DOHH2 (cell line): ENCODE measurements around the gene CTAG1B.
"Not testable (repeated sequence)": the region's sequence is repeated elsewhere in the genome, so short reads cannot be mapped to it uniquely, and the experiment has no call there.

Experiments used
- H3F3A ChIP-seq: fragments of 200-600 bp; sonication (generic), shearing (Covaris generic); 2 replicates; pipeline ENCODE4 v1.6.0; 2016; ENCODE audit warnings: antibody characterized with exemption, mild to moderate bottlenecking; ENCODE audit not compliant: control insufficient read depth, insufficient read depth
- H3K27ac ChIP-seq: fragments of 200-600 bp; sonication (generic); 2 replicates; pipeline ENCODE4 v1.5.1; 2014; ENCODE audit warnings: low read depth, mild to moderate bottlenecking, low read length, moderate library complexity
- H3K27me3 ChIP-seq: fragments of 200-600 bp; sonication (generic); 2 replicates; pipeline ENCODE4 v1.6.1; 2014; ENCODE audit warnings: mild to moderate bottlenecking, low read length, mixed read lengths; ENCODE audit not compliant: control insufficient read depth
- H3K36me3 ChIP-seq: fragments of 200-600 bp; sonication (generic); 2 replicates; pipeline ENCODE4 v1.6.1; 2014; ENCODE audit warnings: mild to moderate bottlenecking, low read length, moderate library complexity, mixed read lengths; ENCODE audit not compliant: control insufficient read depth
- H3K4me1 ChIP-seq: fragments of 200-600 bp; sonication (generic); 2 replicates; pipeline ENCODE4 v1.6.1; 2014; ENCODE audit warnings: mild to moderate bottlenecking, low read length, mixed read lengths; ENCODE audit not compliant: control insufficient read depth
- H3K4me2 ChIP-seq: fragments of 200-600 bp; sonication (generic); 2 replicates; pipeline ENCODE4 v1.6.0; 2014; ENCODE audit warnings: mild to moderate bottlenecking, low read length, moderate library complexity
- H3K4me3 ChIP-seq: fragments of 200-600 bp; sonication (generic); 2 replicates; pipeline ENCODE4 v1.5.1; 2014; ENCODE audit warnings: mild to moderate bottlenecking, low read length, mixed read lengths
- H3K79me2 ChIP-seq: fragments of 200-600 bp; sonication (generic); 2 replicates; pipeline ENCODE4 v1.6.1; 2014; ENCODE audit warnings: mild to moderate bottlenecking, low read length, mixed read lengths; ENCODE audit not compliant: control insufficient read depth
- H3K9me2 ChIP-seq: fragments of 200-600 bp; sonication (generic); replicated peaks from 2 replicates; pipeline ENCODE4 v1.6.1; 2014; ENCODE audit warnings: mild to moderate bottlenecking, low read length, mixed read lengths; ENCODE audit not compliant: control insufficient read depth
- H3K9me3 ChIP-seq: fragments of 200-600 bp; sonication (generic); 2 replicates; pipeline ENCODE4 v1.6.1; 2014; ENCODE audit warnings: antibody characterized with exemption, low read length, mixed read lengths; ENCODE audit not compliant: control insufficient read depth, insufficient read depth
- H4K20me1 ChIP-seq: fragments of 200-600 bp; sonication (generic); 2 replicates; pipeline ENCODE4 v1.6.0; 2014; ENCODE audit warnings: low read depth, mild to moderate bottlenecking, antibody characterized with exemption, low read length, moderate library complexity; ENCODE audit not compliant: control insufficient read depth, insufficient read depth

Gene CTAG1B

DNA sequence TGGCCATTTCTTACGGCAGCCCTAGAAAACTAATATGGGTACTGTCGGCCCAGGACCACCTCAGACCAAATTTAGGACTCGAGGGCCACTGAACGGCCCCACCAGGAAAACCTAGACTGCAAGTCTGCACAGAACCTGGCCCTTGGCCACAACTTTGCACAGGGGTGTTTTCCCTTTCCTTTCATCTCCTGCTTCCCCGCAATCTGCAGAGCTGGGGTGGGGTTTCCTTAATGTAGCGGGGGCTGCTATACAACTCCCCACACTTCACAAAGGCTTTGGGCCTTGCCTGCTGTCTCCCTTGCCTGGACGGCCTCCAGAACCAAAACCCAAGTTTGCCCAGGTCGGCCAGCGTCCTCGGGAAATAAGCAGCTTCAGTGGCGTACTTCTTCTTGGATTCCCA is 11.9 kb upstream of the CTAG1B start:
- not testable (repeated sequence) for H3K4me1 ChIP-seq, H3K27me3 ChIP-seq, H3K27ac ChIP-seq, H3K36me3 ChIP-seq, H3K9me3 ChIP-seq, H3F3A ChIP-seq, H3K79me2 ChIP-seq, H3K4me3 ChIP-seq, H3K9me2 ChIP-seq, H4K20me1 ChIP-seq, H3K4me2 ChIP-seq

DNA sequence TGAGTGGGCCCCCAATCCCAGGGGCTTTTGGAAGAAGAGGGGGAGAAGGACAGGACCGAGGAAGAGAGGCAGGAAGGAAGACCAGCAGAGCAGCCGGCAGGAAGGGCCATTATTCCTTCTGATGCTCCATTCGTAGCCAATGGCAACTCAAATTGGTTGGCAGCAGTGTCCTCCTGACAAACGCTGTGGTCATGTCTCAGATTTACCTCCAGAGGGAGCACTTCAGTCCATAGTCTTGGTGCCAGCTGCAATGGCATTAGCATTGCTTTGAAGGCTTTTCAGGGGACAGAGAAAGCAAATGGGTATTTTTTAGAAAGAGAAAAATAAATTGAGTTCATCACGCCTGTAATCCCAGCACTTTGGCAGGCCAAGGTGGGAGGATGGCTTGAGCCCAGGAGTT is 9.9 kb upstream of the CTAG1B start:
- H3K4me2 ChIP-seq, H4K20me1 ChIP-seq, H3K9me2 ChIP-seq, H3K4me3 ChIP-seq, H3K4me1 ChIP-seq, H3K79me2 ChIP-seq, H3K27me3 ChIP-seq, H3F3A ChIP-seq, H3K9me3 ChIP-seq, H3K36me3 ChIP-seq, H3K27ac ChIP-seq: not testable (repeated sequence)

DNA sequence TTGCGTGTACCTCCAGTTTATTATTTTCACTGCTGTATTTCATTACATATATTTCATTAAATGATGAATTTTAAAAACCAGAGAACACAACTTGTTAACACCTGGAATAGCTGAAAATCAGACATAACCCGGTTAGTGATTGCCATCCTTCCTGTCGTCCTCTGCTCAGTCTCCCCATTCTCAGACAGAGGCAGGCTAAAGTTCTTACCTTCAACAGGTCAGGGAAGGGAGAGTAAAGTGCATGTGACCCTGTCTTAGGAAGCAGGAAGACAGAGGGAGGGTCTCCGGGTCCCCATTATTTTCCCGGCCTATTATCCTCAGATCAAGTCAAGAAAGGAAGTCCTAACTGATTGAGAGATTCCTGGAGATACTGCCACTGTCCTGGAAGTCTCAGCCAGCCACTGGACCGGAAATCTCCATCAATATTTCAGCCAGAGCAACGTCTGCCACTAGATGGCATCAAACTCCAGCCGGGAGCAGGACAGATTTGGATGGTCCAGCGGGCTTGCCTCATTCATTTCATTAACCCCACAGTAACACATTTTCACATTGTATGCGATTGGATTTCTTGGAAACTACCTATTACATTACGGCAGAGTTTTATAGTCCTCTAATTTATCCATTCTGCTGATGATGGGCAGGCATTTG is 1.8 kb upstream of the CTAG1B start:
- not testable (repeated sequence) for H3K9me3 ChIP-seq, H3K4me1 ChIP-seq, H3K79me2 ChIP-seq, H3K36me3 ChIP-seq, H3K27ac ChIP-seq, H3F3A ChIP-seq, H4K20me1 ChIP-seq, H3K4me3 ChIP-seq, H3K4me2 ChIP-seq, H3K9me2 ChIP-seq, H3K27me3 ChIP-seq

DNA sequence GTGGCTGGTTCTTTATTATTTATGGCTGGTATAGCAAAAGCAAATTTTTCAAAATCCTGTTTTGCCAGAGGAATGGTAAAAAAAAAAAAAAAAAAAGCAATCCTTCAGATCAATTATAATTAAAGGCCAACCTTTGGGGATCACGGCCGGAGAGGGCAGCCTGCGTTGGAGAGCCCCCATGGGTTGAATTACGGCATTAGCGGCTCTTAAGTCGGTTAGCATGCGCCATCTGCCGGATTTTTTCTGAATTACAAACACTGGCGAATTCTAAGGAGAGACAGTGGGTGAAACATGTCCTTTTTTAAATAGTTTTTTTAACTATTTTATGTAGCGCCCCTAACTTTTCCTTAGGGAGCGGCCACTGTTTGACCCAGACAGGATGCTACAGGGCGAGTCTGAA is 5.5 kb downstream of the CTAG1B start:
- not testable (repeated sequence) for H3F3A ChIP-seq, H4K20me1 ChIP-seq, H3K27ac ChIP-seq, H3K4me3 ChIP-seq, H3K9me2 ChIP-seq, H3K27me3 ChIP-seq, H3K4me2 ChIP-seq, H3K36me3 ChIP-seq, H3K79me2 ChIP-seq, H3K9me3 ChIP-seq, H3K4me1 ChIP-seq

DNA sequence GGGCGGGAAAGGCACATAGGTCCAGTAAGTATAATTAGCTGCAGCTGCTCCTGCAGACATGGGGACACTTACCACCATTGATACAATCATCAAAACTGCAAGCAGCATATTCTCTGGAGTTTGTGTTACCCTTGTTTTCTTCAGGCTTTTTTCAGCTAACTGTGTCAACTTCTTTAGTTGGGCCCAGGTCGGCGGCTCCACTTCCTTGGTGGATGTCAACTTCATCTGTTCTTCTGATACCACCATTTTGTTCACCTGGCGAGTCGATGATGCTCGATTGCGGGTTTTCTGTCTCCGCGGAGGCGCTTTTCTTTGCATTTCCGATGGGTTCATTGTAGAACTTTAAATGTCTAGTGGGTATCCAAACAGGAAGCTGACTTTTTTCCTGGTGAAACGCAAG is 7.9 kb downstream of the CTAG1B start:
- not testable (repeated sequence) for H3K27ac ChIP-seq, H3K4me3 ChIP-seq

DNA sequence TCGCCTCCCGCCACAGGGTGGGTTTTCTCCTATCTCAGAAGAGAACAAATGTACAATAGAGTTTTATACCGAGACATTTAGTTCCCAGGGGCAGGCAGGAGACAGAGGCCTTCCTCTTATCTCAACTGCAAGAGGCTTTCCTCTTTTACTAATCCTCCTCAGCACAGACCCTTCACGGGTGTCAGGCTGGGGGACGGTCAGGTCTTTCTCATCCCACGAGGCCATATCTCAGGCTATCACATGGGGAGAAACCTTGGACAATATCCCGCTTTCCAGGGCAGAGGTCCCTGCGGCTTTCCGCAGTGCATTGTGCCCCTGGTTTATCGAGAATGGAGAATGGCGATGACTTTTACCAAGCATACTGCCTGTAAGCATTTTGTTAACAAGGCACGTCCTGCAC is 10.3 kb downstream of the CTAG1B start:
- H3K9me3 ChIP-seq, H3K4me2 ChIP-seq, H3K27me3 ChIP-seq, H3K79me2 ChIP-seq, H3K4me1 ChIP-seq, H3K9me2 ChIP-seq, H3K4me3 ChIP-seq, H4K20me1 ChIP-seq, H3K27ac ChIP-seq, H3F3A ChIP-seq, H3K36me3 ChIP-seq: not testable (repeated sequence)

More for the DNA sequence above, 7.9 kb downstream of the CTAG1B start:
- H3K27me3 ChIP-seq, H3K36me3 ChIP-seq, H3K9me2 ChIP-seq, H3K4me1 ChIP-seq, H3K4me2 ChIP-seq, H4K20me1 ChIP-seq, H3F3A ChIP-seq, H3K9me3 ChIP-seq, H3K79me2 ChIP-seq: not testable (repeated sequence)

DNA sequence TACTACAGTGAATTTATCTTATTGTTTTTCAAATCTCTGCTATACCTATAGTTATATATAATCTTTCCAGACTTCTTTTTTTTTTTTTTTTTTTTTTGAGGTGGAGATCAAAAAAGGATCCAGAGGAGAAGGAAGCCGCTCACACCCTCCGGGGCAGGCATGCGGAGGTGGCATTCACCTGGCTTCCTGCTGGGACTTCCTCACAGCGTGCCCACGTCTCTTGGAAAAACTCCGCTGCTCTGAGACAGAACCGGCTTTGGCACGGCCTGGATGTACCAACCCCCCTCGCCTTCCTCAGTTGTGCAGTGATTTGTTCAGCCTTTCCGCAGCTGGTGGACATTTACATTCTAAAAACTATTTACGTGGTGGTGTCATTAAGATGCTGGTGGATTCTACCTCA is 11.1 kb downstream of the CTAG1B start:
- not testable (repeated sequence) for H3K79me2 ChIP-seq, H3K9me3 ChIP-seq, H3K36me3 ChIP-seq, H3K27ac ChIP-seq, H3K4me3 ChIP-seq, H3K9me2 ChIP-seq, H3K4me2 ChIP-seq, H3K27me3 ChIP-seq, H4K20me1 ChIP-seq, H3K4me1 ChIP-seq, H3F3A ChIP-seq
